Measurements from ENCODE around the gene LINC01488. TPM values are rescaled to one million over a fixed set of nuclear protein-coding genes. Genes with fewer than 3 reads are reported as not detected.
A peak's percentile ranks its signal among the peaks of the same experiment; 100 is the strongest.

Gene LINC01488
- total and polyA plus RNA-seq, 2 of the 13 experiments (the other 11 are each of a cell fraction or from before 2014, with no cell fraction given), result 0.26 to 0.58 TPM

GRCh38 chr11:69523453-69523852 lies 42.0 kb downstream of the LINC01488 start:
- Histone ChIP-seq H3K79me2 (ENCODE audit: insufficient read depth, low read length) (no peaks in the 10 kb centered on the region), H3K9me3 (ENCODE audit: low read length) (no peaks in the 10 kb centered on the region), H4K20me1 (ENCODE audit: insufficient read depth, low read length) (no peaks in the 10 kb centered on the region), H3K36me3 (replicated peaks in 1 of 2; ENCODE audit: control insufficient read depth in 1 of 2, insufficient read depth in 2 of 2, low read length in 2 of 2) (no peaks in the 10 kb centered on the region), H3K4me1 (ENCODE audit: insufficient read depth, low read length) (no peaks in the 10 kb centered on the region), H3K9ac (ENCODE audit: insufficient read depth, low read depth, low read length) (no peak overlapping the region), H2AFZ (ENCODE audit: low read length) (no peak overlapping the region), H3K27me3 (ENCODE audit: control insufficient read depth in 1 of 2, insufficient read depth in 2 of 2, low read length in 2 of 2) (peaks cover 2 to 20% of the 10 kb centered on the region in 2 experiments; a peak in 2 of 5 replicates), H3K4me3 (replicated peaks in 1 of 3; ENCODE audit: insufficient read depth in 1 of 3, low read depth in 2 of 3, low read length in 3 of 3) (no peak overlapping the region), H3K4me2 (ENCODE audit: low read depth, low read length) (no peak overlapping the region), H3K27ac (ENCODE audit: extremely low read length, insufficient read depth, low read length) (no peak overlapping the region)
- intact Hi-C loops (cut with micrococcal nuclease; ENCODE audit: unreplicated experiment), result no loop called here
- DNase-seq (ENCODE audit: low spot score) (no peak), ATAC-seq (no peak), FAIRE-seq (no peak)
- 67% methylated on average over 3 of the region's 3 CpGs for WGBS (ENCODE audit: low lambda C conversion rate)
- TF ChIP-seq SMAD1 (CRISPR knock-in tag; IDR thresholded peaks at IDR 0.05; ENCODE audit: borderline replicate concordance, low read depth), result no peak
- no peak for TF ChIP-seq FOXC1 (CRISPR knock-in tag; IDR thresholded peaks at IDR 0.05; ENCODE audit: borderline replicate concordance)
- TF ChIP-seq ZNF557 (CRISPR knock-in tag; IDR thresholded peaks at IDR 0.05), result no peak
- TF ChIP-seq ZNF225 (CRISPR knock-in tag; IDR thresholded peaks at IDR 0.05), result no peak
- in situ Hi-C loops (cut with HindIII; ENCODE audit: extremely low pct_ligation_motif_present, low pct_unique_long_range_greater_than_20kb), result no loop called here
- ChIA-PET POLR2A (no interaction called here), CTCF (ENCODE audit: low intra/inter-chr PET ratio, low total read pairs) (no interaction called here)
- BruUV-seq (replicated peaks), result no TSS peak

- Histone ChIP-seq H3K9me3 (ENCODE audit: low read length) (no peaks in the 10 kb centered on the region), H3K4me2 (ENCODE audit: low read depth, low read length) (no peak overlapping the region), H3K4me1 (ENCODE audit: insufficient read depth, low read length) (no peaks in the 10 kb centered on the region), H3K36me3 (replicated peaks in 1 of 2; ENCODE audit: control insufficient read depth in 1 of 2, insufficient read depth in 2 of 2, low read length in 2 of 2) (no peaks in the 10 kb centered on the region), H3K27me3 (ENCODE audit: control insufficient read depth in 1 of 2, insufficient read depth in 2 of 2, low read length in 2 of 2) (peaks cover 2 to 12% of the 10 kb centered on the region in 2 experiments; a peak in 2 of 5 replicates), H2AFZ (ENCODE audit: low read length) (no peak overlapping the region), H4K20me1 (ENCODE audit: insufficient read depth, low read length) (no peaks in the 10 kb centered on the region), H3K9ac (ENCODE audit: insufficient read depth, low read depth, low read length) (no peak overlapping the region), H3K27ac (ENCODE audit: extremely low read length, insufficient read depth, low read length) (no peak overlapping the region), H3K4me3 (replicated peaks in 1 of 3; ENCODE audit: insufficient read depth in 1 of 3, low read depth in 2 of 3, low read length in 3 of 3) (no peak overlapping the region), H3K79me2 (ENCODE audit: insufficient read depth, low read length) (no peaks in the 10 kb centered on the region)
- WGBS (ENCODE audit: low lambda C conversion rate), result 41% methylated on average over 12 of the region's 15 CpGs
- ATAC-seq (no peak), FAIRE-seq (no peak), DNase-seq (ENCODE audit: low spot score) (no peak)
- intact Hi-C loops (cut with micrococcal nuclease; ENCODE audit: unreplicated experiment) (no loop called here), in situ Hi-C loops (cut with HindIII; ENCODE audit: extremely low pct_ligation_motif_present, low pct_unique_long_range_greater_than_20kb) (no loop called here)
- ChIA-PET CTCF (ENCODE audit: low intra/inter-chr PET ratio, low total read pairs) (no interaction called here), POLR2A (no interaction called here)
- no TSS peak for BruUV-seq (replicated peaks)
- TF ChIP-seq FOSL2 (CRISPR knock-in tag; IDR thresholded peaks at IDR 0.05) (0 out of 2 replicates have a peak, but pooled peaks have one; percentile 15), FOSL1 (CRISPR knock-in tag; IDR thresholded peaks at IDR 0.05; ENCODE audit: borderline replicate concordance) (no peak)
Measured at GRCh38 chr11:69524291-69524882, 42.9 kb downstream of the LINC01488 start.
